OCI-LY7 (cell line): ENCODE measurements around the gene SDHC. TPM values are rescaled to one million over a fixed set of nuclear protein-coding genes. Genes with fewer than 3 reads are reported as not detected.

Experiments
- BruUV-seq: library from RNA; stranded (reverse); fragments of 400-500 nt; replicated peaks from 2 replicates; lab custom pipeline; 2021; lab: Mats Ljungman, UMichigan
- CTCF ChIA-PET: fragments of 300-600 bp; sonication (Branson Sonifier 250); formaldehyde crosslinking; loops from one replicate; lab custom pipeline; 2022; ENCODE audit warnings: antibody characterized with exemption; ENCODE audit not compliant: unreplicated experiment; lab: Charles Lee
- POLR2A ChIA-PET: fragments of 300-600 bp; sonication (Branson Sonifier 250); formaldehyde crosslinking; loops from one replicate; lab custom pipeline; 2022; ENCODE audit warnings: antibody characterized with exemption; lab: Charles Lee
- DNase-seq: peaks from one replicate; pipeline ENCODE4 v3.0.0-alpha.2; 2015; ENCODE audit warnings: low spot score
- H2AFZ ChIP-seq: fragments of 200-600 bp; sonication (generic), shearing (Covaris generic); 2 replicates; pipeline ENCODE4 v1.6.1; 2014; ENCODE audit warnings: mild to moderate bottlenecking, antibody characterized with exemption, low read length, moderate library complexity
- H3K27ac ChIP-seq: fragments of 200-600 bp; sonication (generic); 2 replicates; pipeline ENCODE4 v1.5.1; 2014; ENCODE audit warnings: mixed run types, low read depth, mild to moderate bottlenecking, moderate library complexity, low read length, inconsistent platforms; ENCODE audit not compliant: poor library complexity, severe bottlenecking
- H3K36me3 ChIP-seq: fragments of 200-600 bp; sonication (generic); 2 replicates; pipeline ENCODE4 v1.6.1; 2014; ENCODE audit warnings: mild to moderate bottlenecking, antibody characterized with exemption, low read length, moderate library complexity, mixed read lengths; ENCODE audit not compliant: insufficient read depth
- H3K4me1 ChIP-seq: fragments of 200-600 bp; sonication (generic); 2 replicates; pipeline ENCODE4 v1.5.1; 2014; ENCODE audit warnings: mild to moderate bottlenecking, low read length; ENCODE audit not compliant: insufficient read depth, poor library complexity, severe bottlenecking
- H3K4me2 ChIP-seq: fragments of 200-600 bp; sonication (generic); 2 replicates; pipeline ENCODE4 v1.6.1; 2014; ENCODE audit warnings: mild to moderate bottlenecking, low read length
- H3K4me3 ChIP-seq: fragments of 200-600 bp; sonication (generic); 2 replicates; pipeline ENCODE4 v1.5.1; 2014; ENCODE audit warnings: mild to moderate bottlenecking, low read depth, low read length; ENCODE audit not compliant: poor library complexity, severe bottlenecking
- H3K79me2 ChIP-seq: fragments of 200-600 bp; sonication (generic); 2 replicates; pipeline ENCODE4 v1.6.1; 2016; ENCODE audit warnings: low read depth, mild to moderate bottlenecking, low read length, moderate library complexity, mixed read lengths; ENCODE audit not compliant: insufficient read depth
- H3K9me2 ChIP-seq: fragments of 200-600 bp; sonication (generic); 2 replicates; pipeline ENCODE4 v1.6.1; 2016; ENCODE audit warnings: mild to moderate bottlenecking, low read length, mixed read lengths; ENCODE audit not compliant: insufficient read depth
- H3K9me3 ChIP-seq: fragments of 200-600 bp; sonication (generic); 2 replicates; pipeline ENCODE4 v1.6.1; 2014; ENCODE audit warnings: mild to moderate bottlenecking, mixed run types, low read length, mixed read lengths
- H4K20me1 ChIP-seq: fragments of 200-600 bp; sonication (generic); 2 replicates; pipeline ENCODE4 v1.6.1; 2014; ENCODE audit warnings: mild to moderate bottlenecking, antibody characterized with exemption, low read length, moderate library complexity, mixed read lengths; ENCODE audit not compliant: insufficient read depth
- CTCF ChIP-seq: fragments of 200-600 bp; sonication (generic); conservative IDR thresholded peaks from 2 replicates; pipeline ENCODE4 v1.5.1; 2014; ENCODE audit warnings: mild to moderate bottlenecking, antibody characterized with exemption, low read length, moderate library complexity, mixed read lengths
- EZH2phosphoT487 ChIP-seq: fragments of 200-600 bp; sonication (generic); IDR thresholded peaks from 2 replicates; pipeline ENCODE4 v1.6.1; 2018; ENCODE audit warnings: low read depth, borderline replicate concordance, mild to moderate bottlenecking, mixed run types, antibody characterized with exemption, low read length, moderate library complexity, mixed read lengths
- intact Hi-C: fragments of 100-400 bp; cut with micrococcal nuclease; formaldehyde crosslinking; loops from one replicate; pipeline ENCODE4 v1.10.0; 2022; ENCODE audit not compliant: unreplicated experiment
- total RNA-seq, 2 experiments: library from RNA; depleted of rRNA in 1 of 2; stranded (reverse); fragments of >200 nt in 1 of 2; shearing (Covaris generic) in 1 of 2; gene quantifications; 2 replicates each; pipeline ENCODE4 v1.2.3, GENCODE V29; 2014 to 2022

Gene SDHC
- total RNA-seq, 2 experiments from 2014 or later: 20.6 to 175 TPM

GRCh38 chr1:161378014-161378413 is 63.8 kb downstream of the SDHC start:
- no peaks in the 10 kb centered on the region for H3K4me1 ChIP-seq
- intact Hi-C loops: no loop called here
- no peaks in the 10 kb centered on the region for H3K9me3 ChIP-seq
- no peak overlapping the region for H2AFZ ChIP-seq
- no peak overlapping the region for H3K4me2 ChIP-seq
- no peaks in the 10 kb centered on the region for H3K79me2 ChIP-seq
- H4K20me1 ChIP-seq: no peaks in the 10 kb centered on the region
- H3K4me3 ChIP-seq: no peak overlapping the region
- no TSS peak for BruUV-seq
- H3K27ac ChIP-seq: no peak overlapping the region
- DNase-seq: no peak
- H3K36me3 ChIP-seq: no peaks in the 10 kb centered on the region
- CTCF ChIA-PET: interaction anchor here (0.7 kb wide), 1 partner anchor 53 kb away, joined by 3 read pairs; no protein-coding TSS in a partner anchor
- TF ChIP-seq EZH2phosphoT487: no peak
- no peak for TF ChIP-seq CTCF
- H3K9me2 ChIP-seq: no peaks in the 10 kb centered on the region
- POLR2A ChIA-PET: interaction anchor here (1.0 kb wide), 1 partner anchor 9 kb away, joined by 4 read pairs; no protein-coding TSS in a partner anchor

- DNase-seq: no peak
- H4K20me1 ChIP-seq: no peaks in the 10 kb centered on the region
- intact Hi-C loops: no loop called here
- no peaks in the 10 kb centered on the region for H3K9me2 ChIP-seq
- no peak for TF ChIP-seq EZH2phosphoT487
- no peak for TF ChIP-seq CTCF
- no peak overlapping the region for H3K4me3 ChIP-seq
- H3K4me2 ChIP-seq: no peak overlapping the region
- ChIA-PET POLR2A (interaction anchor here (0.6 to 1.1 kb wide), 2 partner anchors 48 to 133 kb away, joined by 3 read pairs; no protein-coding TSS in a partner anchor), CTCF (no interaction called here)
- no peaks in the 10 kb centered on the region for H3K4me1 ChIP-seq
- no peaks in the 10 kb centered on the region for H3K79me2 ChIP-seq
- no peak overlapping the region for H3K27ac ChIP-seq
- no TSS peak for BruUV-seq
- H2AFZ ChIP-seq: no peak overlapping the region
- no peaks in the 10 kb centered on the region for H3K36me3 ChIP-seq
- no peaks in the 10 kb centered on the region for H3K9me3 ChIP-seq
Observed at GRCh38 chr1:161379071-161379470, 64.9 kb downstream of the SDHC start.

DNA sequence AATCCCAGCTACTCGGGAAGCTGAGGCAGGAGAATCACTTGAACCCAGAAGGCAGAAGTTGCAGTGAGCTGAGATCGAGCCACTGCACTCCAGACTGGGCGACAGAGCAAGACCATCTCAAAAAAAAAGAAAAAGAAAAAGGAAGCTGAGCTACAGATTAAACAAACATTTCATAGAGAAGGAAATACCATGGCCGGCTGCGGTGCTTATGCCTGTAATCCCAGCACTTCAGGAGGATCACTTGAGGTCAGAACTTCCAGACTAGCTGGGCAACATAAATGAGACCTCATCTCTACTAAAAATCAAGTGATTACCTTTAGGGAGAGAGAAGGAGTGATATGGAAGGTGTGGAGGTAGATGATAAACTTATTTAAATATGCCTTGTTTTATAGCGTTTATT is 67.5 kb downstream of the SDHC start:
- CTCF ChIA-PET: interaction anchor here (0.6 to 1.5 kb wide), 5 partner anchors 152 to 189 kb away, joined by 3 to 6 read pairs (median 3); partner anchors contain the start of genes NDUFS2 and TOMM40L

More for the DNA sequence above, 67.5 kb downstream of the SDHC start:
- H3K4me2 ChIP-seq: no peak overlapping the region
- intact Hi-C loops: loop anchor here (1.0 to 5.0 kb wide), 3 partner anchors 74 to 189 kb away; partner anchors contain the start of gene MPZ
- DNase-seq: no peak
- H3K27ac ChIP-seq: no peak overlapping the region
- no peak overlapping the region for H2AFZ ChIP-seq
- H3K36me3 ChIP-seq: no peaks in the 10 kb centered on the region
- POLR2A ChIA-PET: interaction anchor here (0.6 to 1.6 kb wide), 6 partner anchors 11 to 304 kb away, joined by 3 to 7 read pairs (median 3); partner anchors contain the start of genes PPOX and TOMM40L
- no peaks in the 10 kb centered on the region for H3K9me3 ChIP-seq
- BruUV-seq: no TSS peak
- H3K4me1 ChIP-seq: peaks cover 2% of the 10 kb centered on the region
- H3K79me2 ChIP-seq: no peaks in the 10 kb centered on the region
- H4K20me1 ChIP-seq: no peaks in the 10 kb centered on the region
- H3K4me3 ChIP-seq: no peak overlapping the region
- TF ChIP-seq EZH2phosphoT487: no peak
- TF ChIP-seq CTCF: no peak
- H3K9me2 ChIP-seq: no peaks in the 10 kb centered on the region
